Gastroesophageal sphincter (tissue), 3 donors: ENCODE measurements around the gene YWHAQ.

Experiments
- CTCF ChIP-seq, 4 experiments: fragments of 200-600 bp in 2 of 4; fragments of 450-650 bp in 2 of 4; sonication (generic) in 1 of 4; IDR thresholded peaks; one replicate each; pipeline ENCODE4 v1.5.1; 2017 to 2019; ENCODE audit warnings: antibody characterized with exemption in 4 of 4, mild to moderate bottlenecking in 2 of 4, moderate library complexity in 2 of 4
- EP300 ChIP-seq: sonication (generic); formaldehyde crosslinking; IDR thresholded peaks from one replicate; pipeline ENCODE4 v1.6.1; 2017; ENCODE audit warnings: antibody characterized with exemption, mild to moderate bottlenecking
- POLR2A ChIP-seq, 2 donors: fragments of 450-650 bp; IDR thresholded peaks; one replicate each; pipeline ENCODE4 v1.6.1; 2017; ENCODE audit warnings: antibody characterized with exemption in 2 of 2, mild to moderate bottlenecking in 2 of 2, moderate library complexity in 1 of 2
- POLR2AphosphoS5 ChIP-seq: sonication (generic); formaldehyde crosslinking; IDR thresholded peaks from one replicate; pipeline ENCODE4 v1.6.1; 2017; ENCODE audit warnings: antibody characterized with exemption

GRCh38 chr2:9617749-9618148 lies 13.0 kb downstream of the YWHAQ start:
- TF ChIP-seq POLR2AphosphoS5 (no peak), CTCF (IDR thresholded peaks at IDR 0.05) (no peak), EP300 (no peak), POLR2A (IDR thresholded peaks at IDR 0.05) (no peak)
